OCI-LY1 (cell line): Measurements from ENCODE around the gene FOXK1.

ENCODE experiments used
- H2AFZ ChIP-seq: fragments of 200-600 bp; sonication (generic), shearing (Covaris generic); 2 replicates; pipeline ENCODE4 v1.6.0; 2014; ENCODE audit warnings: antibody characterized with exemption, mild to moderate bottlenecking, low read length
- H3F3A ChIP-seq: fragments of 200-600 bp; sonication (generic), shearing (Covaris generic); 2 replicates; pipeline ENCODE4 v1.6.0; 2014; ENCODE audit warnings: mild to moderate bottlenecking, antibody characterized with exemption, low read length, moderate library complexity; ENCODE audit not compliant: insufficient read depth
- H3K27ac ChIP-seq: fragments of 200-600 bp; sonication (generic); 2 replicates; pipeline ENCODE4 v1.5.1; 2014; ENCODE audit warnings: low read length, mixed run types, mild to moderate bottlenecking, low read depth; ENCODE audit not compliant: poor library complexity, severe bottlenecking
- H3K27me3 ChIP-seq: fragments of 200-600 bp; sonication (generic); 2 replicates; pipeline ENCODE4 v1.6.0; 2014; ENCODE audit warnings: antibody characterized with exemption, mild to moderate bottlenecking, low read length, moderate library complexity; ENCODE audit not compliant: insufficient read depth
- H3K36me3 ChIP-seq: fragments of 200-600 bp; sonication (generic); 2 replicates; pipeline ENCODE4 v1.6.1; 2014; ENCODE audit warnings: mild to moderate bottlenecking, antibody characterized with exemption, low read length, moderate library complexity, mixed read lengths; ENCODE audit not compliant: insufficient read depth
- H3K4me1 ChIP-seq: fragments of 200-600 bp; sonication (generic); 2 replicates; pipeline ENCODE4 v1.5.1; 2014; ENCODE audit warnings: mild to moderate bottlenecking, low read length, moderate library complexity; ENCODE audit not compliant: insufficient read depth, severe bottlenecking
- H3K4me2 ChIP-seq: fragments of 200-600 bp; sonication (generic), shearing (Covaris generic); 2 replicates; pipeline ENCODE4 v1.6.1; 2014; ENCODE audit warnings: low read length
- H3K4me3 ChIP-seq: fragments of 200-600 bp; sonication (generic); 2 replicates; pipeline ENCODE4 v1.5.1; 2014; ENCODE audit warnings: low read length, low read depth, mild to moderate bottlenecking, mixed read lengths; ENCODE audit not compliant: poor library complexity, severe bottlenecking
- H3K79me2 ChIP-seq: fragments of 200-600 bp; shearing (Covaris generic); 2 replicates; pipeline ENCODE4 v1.6.1; 2016; ENCODE audit warnings: mixed run types, low read length, mixed read lengths; ENCODE audit not compliant: insufficient read depth
- H3K9ac ChIP-seq: fragments of 200-600 bp; sonication (generic), shearing (Covaris generic); 2 replicates; pipeline ENCODE4 v1.6.1; 2014; ENCODE audit warnings: mild to moderate bottlenecking, low read length, mixed read lengths
- H3K9me2 ChIP-seq: fragments of 200-600 bp; sonication (generic), shearing (Covaris generic); 2 replicates; pipeline ENCODE4 v1.6.1; 2014; ENCODE audit warnings: low read depth, mild to moderate bottlenecking, low read length, mixed read lengths
- H3K9me3 ChIP-seq: fragments of 200-600 bp; shearing (Covaris generic); 2 replicates; pipeline ENCODE4 v1.6.1; 2014; ENCODE audit warnings: low read length, mixed read lengths
- H4K20me1 ChIP-seq: fragments of 200-600 bp; sonication (generic), shearing (Covaris generic); 2 replicates; pipeline ENCODE4 v1.6.0; 2016; ENCODE audit warnings: mild to moderate bottlenecking, low read length; ENCODE audit not compliant: insufficient read depth
- CTCF ChIP-seq: fragments of 200-600 bp; sonication (generic), shearing (Covaris generic); IDR thresholded peaks from 2 replicates; pipeline ENCODE4 v1.5.1; 2017; ENCODE audit warnings: mild to moderate bottlenecking, antibody characterized with exemption, low read length, moderate library complexity, mixed read lengths
- EZH2 ChIP-seq: fragments of 200-600 bp; sonication (generic), shearing (Covaris generic); IDR thresholded peaks from 2 replicates; pipeline ENCODE4 v1.8.0; 2017; ENCODE audit warnings: borderline replicate concordance, mixed run types, mild to moderate bottlenecking, antibody characterized with exemption, low read length, moderate library complexity, mixed read lengths

Gene FOXK1

GRCh38 chr7:4698707-4699275, 16.7 kb downstream of the FOXK1 start:
- Histone ChIP-seq H3K9me3 (no peaks in the 10 kb centered on the region), H3K4me2 (no peak overlapping the region), H3K27ac (no peak overlapping the region), H4K20me1 (no peaks in the 10 kb centered on the region), H3K79me2 (peaks cover 58% of the 10 kb centered on the region), H2AFZ (no peak overlapping the region), H3K27me3 (no peaks in the 10 kb centered on the region), H3K36me3 (0 out of 2 replicates have a peak, but pooled peaks cover 5% of the 10 kb centered on the region), H3F3A (no peaks in the 10 kb centered on the region), H3K9ac (no peak overlapping the region), H3K9me2 (no peaks in the 10 kb centered on the region), H3K4me3 (no peak overlapping the region), H3K4me1 (peaks cover 20% of the 10 kb centered on the region)
- TF ChIP-seq EZH2 (no peak), CTCF (no peak)

GRCh38 chr7:4699841-4700240, 17.7 kb downstream of the FOXK1 start:
- H3K27ac ChIP-seq = peak overlapping the region; percentile 27
- H4K20me1 ChIP-seq = no peaks in the 10 kb centered on the region
- TF ChIP-seq CTCF (no peak), EZH2 (no peak)

GRCh38 chr7:4700577-4701235, 18.6 kb downstream of the FOXK1 start:
- peaks cover 43% of the 10 kb centered on the region for H3K79me2 ChIP-seq
- H4K20me1 ChIP-seq = no peaks in the 10 kb centered on the region

More at GRCh38 chr7:4699841-4700240, 17.7 kb downstream of the FOXK1 start:
- Histone ChIP-seq H3K79me2 (peaks cover 47% of the 10 kb centered on the region), H3K9ac (peak overlapping the region; percentile 15; the same call in 1 of the 2 replicates), H3K36me3 (0 out of 2 replicates have a peak, but pooled peaks cover 5% of the 10 kb centered on the region), H3K9me2 (no peaks in the 10 kb centered on the region), H3F3A (no peaks in the 10 kb centered on the region), H3K4me2 (no peak overlapping the region; the same call in 1 of the 2 replicates), H3K9me3 (no peaks in the 10 kb centered on the region), H3K27me3 (no peaks in the 10 kb centered on the region), H3K4me1 (peaks cover 20% of the 10 kb centered on the region), H2AFZ (no peak overlapping the region), H3K4me3 (no peak overlapping the region)

More at GRCh38 chr7:4700577-4701235, 18.6 kb downstream of the FOXK1 start:
- no peaks in the 10 kb centered on the region for H3F3A ChIP-seq
- no peak overlapping the region for H2AFZ ChIP-seq
- TF ChIP-seq CTCF (no peak), EZH2 (no peak)
- no peak overlapping the region for H3K9ac ChIP-seq
- peak overlapping the region; percentile 27 for H3K27ac ChIP-seq
- H3K4me2 ChIP-seq = no peak overlapping the region
- H3K4me3 ChIP-seq = no peak overlapping the region
- H3K36me3 ChIP-seq = no peaks in the 10 kb centered on the region
- H3K4me1 ChIP-seq = peaks cover 20% of the 10 kb centered on the region
- H3K9me3 ChIP-seq = no peaks in the 10 kb centered on the region
- no peaks in the 10 kb centered on the region for H3K27me3 ChIP-seq
- H3K9me2 ChIP-seq = no peaks in the 10 kb centered on the region
